ELR (cell line): ENCODE results near the gene GALR3.

Experiments used
- DNase-seq: peaks from one replicate; pipeline ENCODE4 v3.0.0-alpha.2; 2015; ENCODE audit warnings: low read depth

Gene GALR3

DNA sequence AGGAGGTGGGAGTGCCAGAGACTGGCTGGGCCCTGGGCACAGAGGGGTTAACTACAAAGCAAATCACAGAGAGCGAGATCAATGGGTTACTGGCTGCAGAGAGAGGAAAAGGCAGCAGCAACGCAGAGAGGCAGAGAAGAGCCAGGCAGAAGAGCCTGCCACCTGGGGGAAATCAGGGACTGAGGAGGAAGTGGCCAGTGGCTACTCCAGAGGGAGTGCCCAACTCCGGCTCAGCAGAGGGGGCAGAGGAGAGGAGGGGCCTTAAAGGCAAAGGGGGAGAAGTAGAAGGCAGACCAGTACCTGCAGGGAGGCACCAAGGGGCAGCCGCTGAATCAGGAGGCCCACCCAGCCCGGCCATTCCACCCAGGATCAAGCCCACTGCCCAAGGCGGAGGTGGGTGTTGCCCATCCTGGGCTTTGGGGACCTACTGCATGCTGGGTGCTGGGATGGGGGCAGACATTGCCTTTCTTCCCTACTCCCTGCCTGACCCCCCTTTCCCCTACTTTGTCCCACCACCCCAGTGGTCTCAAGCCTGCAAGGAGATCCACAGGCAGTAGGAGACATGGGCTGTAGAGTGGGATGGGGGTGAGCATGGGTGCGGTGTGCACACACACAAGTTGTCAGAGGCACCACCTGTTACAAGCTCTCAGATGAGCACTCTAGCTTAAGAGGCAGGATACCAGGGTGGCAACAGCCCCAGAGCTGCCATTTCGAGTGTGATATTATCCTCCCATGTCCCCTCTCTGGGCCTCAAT is 926 bp upstream of the GALR3 start:
- DNase-seq, result no peak

DNA sequence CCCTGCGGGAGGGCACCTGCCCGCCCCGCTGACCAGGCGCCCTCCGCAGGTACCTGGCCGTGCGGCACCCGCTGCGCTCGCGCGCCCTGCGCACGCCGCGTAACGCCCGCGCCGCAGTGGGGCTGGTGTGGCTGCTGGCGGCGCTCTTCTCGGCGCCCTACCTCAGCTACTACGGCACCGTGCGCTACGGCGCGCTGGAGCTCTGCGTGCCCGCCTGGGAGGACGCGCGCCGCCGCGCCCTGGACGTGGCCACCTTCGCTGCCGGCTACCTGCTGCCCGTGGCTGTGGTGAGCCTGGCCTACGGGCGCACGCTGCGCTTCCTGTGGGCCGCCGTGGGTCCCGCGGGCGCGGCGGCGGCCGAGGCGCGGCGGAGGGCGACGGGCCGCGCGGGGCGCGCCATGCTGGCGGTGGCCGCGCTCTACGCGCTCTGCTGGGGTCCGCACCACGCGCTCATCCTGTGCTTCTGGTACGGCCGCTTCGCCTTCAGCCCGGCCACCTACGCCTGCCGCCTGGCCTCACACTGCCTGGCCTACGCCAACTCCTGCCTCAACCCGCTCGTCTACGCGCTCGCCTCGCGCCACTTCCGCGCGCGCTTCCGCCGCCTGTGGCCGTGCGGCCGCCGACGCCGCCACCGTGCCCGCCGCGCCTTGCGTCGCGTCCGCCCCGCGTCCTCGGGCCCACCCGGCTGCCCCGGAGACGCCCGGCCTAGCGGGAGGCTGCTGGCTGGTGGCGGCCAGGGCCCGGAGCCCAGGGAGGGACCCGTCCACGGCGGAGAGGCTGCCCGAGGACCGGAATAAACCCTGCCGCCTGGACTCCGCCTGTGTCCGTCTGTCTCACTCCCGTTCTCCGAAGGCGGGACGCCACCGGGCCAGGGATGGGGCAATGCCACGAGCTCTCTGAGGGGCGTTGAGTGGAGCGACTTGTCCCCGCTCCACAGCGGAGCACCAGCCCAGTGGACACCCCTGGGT is 1.8 kb downstream of the GALR3 start:
- no peak for DNase-seq

DNA sequence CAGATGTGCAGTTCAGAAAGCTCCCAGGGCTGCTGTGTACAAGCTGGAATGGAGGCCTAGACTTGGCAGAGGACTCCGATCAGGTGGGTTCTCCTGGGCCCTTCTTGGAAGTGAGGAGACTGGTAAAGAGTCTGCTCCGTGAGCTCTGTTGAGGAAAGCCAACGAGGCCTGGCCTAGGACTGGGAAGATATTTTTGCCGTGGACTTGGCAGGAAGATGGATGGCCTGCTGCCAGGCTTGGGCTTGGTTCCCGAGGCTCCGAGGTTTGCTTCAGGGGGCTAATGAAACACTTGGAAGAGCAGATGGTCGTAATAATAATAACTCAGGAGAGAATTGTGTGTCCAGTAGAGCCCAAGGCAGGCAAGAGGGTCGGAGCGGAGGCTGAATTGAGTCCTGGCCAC is 3.9 kb downstream of the GALR3 start:
- DNase-seq, result no peak

DNA sequence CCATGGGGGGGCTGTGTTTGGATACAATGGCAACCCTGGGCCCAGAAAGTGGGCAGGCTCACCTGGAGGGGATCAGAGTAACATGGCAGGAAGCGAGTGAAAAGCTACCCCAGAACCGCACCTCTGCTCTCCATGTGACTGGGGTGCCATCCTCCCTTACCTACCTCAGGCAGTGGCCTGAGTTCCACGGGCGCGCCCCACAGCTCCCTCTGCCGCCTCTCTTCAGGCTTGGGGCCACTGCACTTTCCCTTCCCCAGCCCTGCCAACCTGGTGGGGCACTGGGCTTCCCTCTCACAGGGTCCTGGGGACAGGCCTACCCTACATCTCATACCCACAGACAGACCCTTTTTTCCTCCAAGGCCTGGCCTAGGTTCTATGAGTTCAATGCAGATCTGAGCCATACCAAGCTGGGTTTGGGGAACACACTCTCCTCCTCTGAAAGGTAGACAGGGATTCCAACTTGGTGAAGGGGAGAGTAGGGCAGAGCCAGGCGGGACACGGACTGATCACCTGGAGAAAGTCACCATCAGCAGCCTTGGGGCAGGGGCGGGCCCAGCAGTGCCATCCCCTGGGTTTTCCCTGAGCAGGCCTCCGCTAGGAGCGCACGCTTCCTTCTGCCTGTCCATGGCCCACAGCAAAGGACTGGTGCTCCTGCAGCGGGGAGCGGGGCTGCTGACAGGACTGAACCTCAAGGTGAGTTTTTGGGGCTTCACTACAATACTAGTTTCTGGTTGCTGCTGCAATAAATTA is 7.1 kb downstream of the GALR3 start:
- DNase-seq, result no peak

DNA sequence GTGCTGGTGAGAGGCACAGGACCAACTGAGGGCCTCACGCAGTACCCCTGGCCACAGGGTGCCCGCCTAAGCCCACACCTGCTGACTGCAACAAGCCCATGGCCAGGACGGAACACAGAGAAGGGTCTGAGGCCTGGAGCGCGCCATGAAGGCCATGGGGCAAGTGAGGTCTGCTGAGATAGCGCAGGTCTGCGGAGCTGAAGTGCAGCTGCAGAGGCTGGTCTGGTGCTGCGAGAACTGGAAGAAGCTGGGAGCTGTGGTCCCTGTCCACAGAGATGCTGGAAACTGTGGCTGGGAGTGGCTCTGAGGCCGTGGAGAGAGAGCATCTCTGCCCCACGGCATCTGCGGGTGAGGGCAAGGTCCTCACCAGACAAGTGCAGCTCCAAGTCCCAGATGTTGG is 8.3 kb downstream of the GALR3 start:
- no peak for DNase-seq

DNA sequence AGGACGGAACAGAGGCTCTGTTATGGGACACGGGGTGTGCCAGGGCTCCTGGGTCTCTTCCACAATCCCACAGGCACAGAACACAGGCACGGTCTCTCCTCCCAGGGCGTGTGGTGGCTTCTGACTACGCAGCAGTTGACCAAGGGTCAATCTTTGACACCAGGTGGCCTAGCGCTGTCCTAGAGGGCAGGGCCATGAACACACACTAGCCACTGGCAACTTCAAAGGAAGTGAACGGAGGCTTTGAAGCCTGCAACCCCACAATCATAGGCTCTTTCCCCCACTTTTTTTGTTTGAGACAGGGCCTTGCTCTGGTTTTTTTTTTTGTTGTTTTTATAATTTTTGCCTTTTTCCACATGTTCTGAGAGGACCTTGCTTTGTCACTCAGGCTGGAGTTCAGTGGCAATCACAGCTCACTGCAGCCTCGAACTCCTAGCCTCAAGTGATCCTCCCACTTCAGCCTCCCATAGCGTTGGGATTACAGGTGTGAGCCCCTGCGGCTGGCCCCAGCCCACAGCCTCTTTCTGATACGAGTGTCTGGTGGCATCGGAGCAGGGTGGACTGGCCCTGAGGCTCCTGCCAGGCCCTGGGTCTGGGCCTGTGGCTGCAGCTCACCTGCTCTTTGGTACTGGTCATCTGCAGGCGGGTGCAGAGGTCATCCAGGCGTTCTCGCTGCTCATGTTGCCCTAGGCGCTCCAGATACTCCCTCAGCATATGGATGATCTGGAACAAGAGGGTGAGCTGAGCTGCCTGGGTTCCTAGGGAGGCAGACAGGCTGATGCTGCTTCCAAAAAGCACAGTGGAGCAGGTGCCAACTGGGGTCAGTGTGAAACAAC is 9.1 kb downstream of the GALR3 start:
- no peak for DNase-seq

DNA sequence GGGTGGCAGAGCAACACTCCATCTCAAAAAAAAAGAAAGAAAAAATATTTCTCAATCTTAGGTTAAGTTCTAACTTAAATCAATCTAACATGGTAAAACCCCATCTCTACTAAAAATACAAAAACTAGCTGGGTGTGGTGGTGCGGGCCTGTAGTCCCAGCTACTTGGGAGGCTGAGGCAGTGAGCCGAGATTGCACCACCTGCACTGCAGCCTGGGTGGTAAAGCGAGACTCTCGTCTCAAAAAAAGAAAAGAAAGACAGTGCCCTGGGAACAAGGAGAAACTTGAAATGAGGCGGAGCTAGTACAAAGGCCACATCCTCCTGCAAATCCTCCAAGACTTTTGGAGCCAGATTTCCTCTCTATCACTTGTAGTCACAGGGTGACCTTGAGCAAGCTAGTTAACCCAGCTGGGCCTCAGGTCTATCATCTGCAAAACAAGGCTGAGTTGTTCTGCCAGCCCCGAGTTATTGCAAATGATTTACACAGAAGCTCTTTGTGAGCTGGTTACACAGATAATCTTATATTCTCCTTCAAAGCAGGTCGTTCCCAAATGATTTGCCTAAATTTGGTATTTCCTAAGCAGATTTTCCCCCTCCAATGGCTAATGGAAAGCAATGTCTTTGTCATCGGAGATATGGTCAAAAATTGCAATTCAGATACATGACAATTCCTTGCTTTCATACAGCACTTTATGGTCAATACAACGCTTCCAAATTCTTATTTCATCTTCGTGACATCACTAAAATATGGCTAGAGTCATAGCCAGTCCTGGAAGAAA is 19.0 kb downstream of the GALR3 start:
- DNase-seq, result no peak

DNA sequence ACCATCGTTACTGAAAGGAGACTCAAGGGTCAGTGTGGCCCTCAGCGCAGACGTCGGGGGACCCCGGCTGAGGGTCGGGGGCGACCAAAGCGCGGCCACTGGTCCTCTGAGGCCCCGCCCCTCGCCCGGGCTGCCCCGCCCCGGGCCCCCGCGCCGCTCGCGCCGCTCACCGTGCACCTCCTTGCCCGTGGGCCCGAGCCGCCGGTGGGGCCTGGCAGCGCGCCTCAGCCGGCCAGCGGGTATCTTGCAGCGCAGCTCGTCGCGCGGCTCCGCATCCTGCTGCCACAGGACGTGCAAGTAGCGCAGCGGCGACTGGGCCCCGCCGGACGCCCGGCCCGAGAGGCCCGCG is 20.5 kb downstream of the GALR3 start:
- DNase-seq, result no peak

DNA sequence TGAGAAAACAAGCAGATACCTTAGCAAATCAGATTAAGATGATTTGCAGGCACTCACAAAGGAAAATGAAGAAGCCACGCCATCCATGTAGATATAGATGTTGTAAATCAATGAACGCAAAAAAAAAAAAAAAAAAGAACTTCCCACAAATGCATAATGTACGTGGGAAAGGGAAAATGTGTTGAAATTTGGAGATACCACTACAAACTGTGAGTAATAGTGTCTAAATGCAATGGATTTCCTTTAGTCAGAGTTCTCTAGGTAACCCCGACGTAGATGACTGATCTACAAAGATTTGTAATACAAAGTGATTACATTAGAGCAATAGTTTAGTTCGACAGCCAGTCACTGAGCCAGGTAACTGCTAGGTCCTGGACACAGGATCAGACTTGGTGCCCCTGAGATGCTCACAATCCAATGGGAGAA is 21.7 kb downstream of the GALR3 start:
- DNase-seq, result peak; percentile 56

DNA sequence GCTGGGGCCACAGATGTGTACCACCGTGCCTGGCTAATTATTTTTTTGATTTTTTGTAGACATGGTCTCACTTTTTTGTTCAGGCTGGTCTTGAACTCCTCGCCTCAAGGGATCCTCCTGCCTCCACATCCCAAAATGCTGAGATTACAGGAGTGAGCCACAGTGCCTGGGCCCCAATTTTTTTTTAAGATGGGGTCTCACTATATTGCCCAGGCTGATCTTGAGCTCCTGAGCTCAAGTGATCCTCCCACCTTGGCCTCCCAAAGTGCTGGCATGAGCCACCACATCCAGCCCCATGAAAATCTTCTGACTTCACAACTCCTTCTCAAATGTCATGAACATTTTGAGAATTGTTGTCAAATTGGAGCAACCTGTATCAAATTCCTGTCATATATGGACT is 23.3 kb downstream of the GALR3 start:
- no peak for DNase-seq

DNA sequence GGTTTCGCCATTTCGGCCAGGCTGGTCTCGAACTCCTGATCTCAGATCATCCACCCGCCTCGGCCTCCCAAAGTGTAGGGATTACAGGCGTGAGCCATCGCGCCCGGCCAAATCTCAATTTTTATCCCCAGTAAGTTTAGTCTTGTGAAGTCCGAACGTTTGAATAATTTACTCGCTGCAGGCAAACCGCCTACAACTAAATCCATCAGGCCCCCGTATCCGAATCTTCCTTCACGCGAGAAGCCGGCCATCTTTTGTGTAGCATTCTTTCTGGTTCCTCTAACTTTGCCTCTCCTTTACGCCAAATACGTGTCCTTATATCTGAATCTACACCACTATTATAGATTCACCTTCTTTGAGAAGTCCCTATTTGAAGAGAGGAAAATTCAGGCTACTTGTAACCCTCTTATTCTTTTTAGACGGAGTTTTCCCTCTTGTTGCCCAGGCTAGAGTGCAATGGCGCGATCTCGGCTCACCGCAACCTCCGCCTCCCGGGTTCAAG is 25.5 kb downstream of the GALR3 start:
- peak; percentile 55 for DNase-seq

DNA sequence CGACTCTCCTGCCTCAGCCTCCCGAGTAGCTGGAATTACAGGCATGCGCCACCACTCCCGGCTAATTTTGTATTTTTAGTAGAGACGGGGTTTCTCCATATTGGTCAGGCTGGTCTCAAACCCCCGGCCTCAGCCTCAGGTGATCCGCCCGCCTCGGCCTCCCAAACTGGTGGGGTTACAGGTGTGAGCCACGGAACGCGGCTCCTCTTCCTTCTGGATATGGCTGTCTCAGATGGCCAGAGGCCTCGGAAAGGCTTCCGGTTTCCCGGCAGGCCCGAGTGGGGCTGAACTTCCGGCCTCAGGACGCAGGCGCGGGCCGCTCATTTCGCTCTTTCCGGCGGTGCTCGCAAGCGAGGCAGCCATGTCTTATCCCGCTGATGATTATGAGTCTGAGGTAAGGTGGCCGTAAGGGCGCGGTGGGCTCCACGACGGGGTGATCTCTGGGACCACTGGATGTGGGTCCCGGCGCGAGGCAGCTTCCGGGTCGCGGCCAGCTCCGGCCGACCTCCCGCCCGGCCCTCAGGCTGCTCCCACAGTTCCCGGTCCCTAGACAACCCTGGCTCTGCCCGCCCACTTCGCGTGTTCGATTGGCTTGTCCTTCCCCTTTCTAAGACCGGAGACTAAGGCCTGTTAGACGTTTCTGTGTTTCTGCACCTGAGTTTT is 26.0 kb downstream of the GALR3 start, which contains the start of gene EIF3L:
TSS of gene EIF3L (plus strand) at position 331 of the 663 bp plus-strand sequence. CDS start at position 362, 31 bp downstream.
- peak; percentile 94 for DNase-seq

DNA sequence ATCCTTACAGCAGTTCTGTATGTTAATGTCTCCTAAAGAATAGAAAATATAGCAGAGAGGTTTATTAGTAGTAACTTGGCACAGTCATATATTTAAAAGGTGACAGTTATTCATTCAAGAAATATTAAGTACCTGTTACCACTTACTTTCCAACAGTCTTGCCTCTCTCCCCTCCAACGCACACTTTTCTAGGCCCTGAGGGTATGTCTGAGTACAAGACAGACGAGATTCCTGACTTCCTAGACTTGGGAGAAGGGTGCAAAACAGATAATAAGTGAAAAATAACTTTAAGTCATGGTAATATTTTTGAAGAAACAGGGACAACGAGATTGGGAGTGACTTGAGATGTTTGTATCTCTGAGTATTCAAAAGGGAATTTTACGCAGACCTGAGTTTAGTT is 27.6 kb downstream of the GALR3 start:
- DNase-seq, result no peak

DNA sequence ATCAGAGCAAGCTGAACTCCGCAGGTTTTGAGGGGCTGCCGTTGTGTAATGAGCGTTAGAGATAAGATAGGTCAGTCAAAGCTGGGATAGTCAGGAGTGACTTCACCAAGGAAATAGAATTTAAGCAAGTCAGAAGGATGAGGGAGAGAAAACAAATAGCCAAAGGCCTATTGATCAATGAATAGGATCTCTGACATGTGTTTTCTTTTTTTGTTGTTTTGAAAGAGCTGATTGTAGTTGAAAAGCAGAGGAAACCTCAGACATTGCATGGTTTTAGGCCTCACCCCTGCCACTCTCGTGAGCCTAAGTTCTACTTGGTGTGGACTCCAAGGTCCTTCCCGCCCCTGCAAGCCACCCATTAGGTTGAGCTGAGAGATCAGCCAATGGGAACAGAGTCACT is 29.2 kb downstream of the GALR3 start:
- no peak for DNase-seq

DNA sequence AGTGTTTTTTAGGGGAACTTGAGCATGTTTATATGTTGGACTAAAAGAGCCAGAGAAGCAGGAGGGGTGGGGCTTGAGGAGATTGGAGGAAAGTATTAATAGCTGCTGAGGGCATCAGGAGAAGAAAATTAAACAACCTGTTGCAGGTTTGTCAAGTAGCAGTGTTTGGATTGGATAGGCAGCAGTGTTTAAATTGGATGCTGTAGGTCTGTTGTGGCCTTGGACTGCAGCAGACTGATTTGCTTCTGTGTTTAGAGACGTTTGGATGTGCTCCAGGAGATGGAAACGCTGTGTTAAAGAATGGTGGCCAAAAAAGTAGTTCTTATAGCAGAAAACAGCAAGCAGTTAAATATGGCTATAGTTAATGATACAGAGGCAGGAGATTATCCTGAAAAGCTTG is 31.8 kb downstream of the GALR3 start:
- DNase-seq, result no peak

DNA sequence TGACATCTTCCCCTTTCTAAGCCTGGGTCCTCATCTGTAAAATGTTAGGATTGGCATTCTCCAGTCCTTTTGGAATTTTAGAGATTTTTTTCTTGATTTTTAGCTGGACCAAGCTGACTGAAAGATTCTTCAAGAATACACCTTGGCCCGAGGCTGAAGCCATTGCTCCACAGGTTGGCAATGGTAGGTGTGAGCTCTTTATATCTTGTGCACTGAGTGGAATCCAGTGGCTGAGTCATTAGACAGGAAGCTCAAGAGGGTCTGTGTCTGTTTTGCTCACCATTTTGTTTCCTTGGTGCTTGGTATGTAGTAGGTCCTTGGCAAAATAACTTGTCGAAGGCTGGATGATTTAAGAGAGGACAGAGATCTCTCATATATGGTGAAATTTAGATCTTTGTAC is 32.3 kb downstream of the GALR3 start:
- no peak for DNase-seq

DNA sequence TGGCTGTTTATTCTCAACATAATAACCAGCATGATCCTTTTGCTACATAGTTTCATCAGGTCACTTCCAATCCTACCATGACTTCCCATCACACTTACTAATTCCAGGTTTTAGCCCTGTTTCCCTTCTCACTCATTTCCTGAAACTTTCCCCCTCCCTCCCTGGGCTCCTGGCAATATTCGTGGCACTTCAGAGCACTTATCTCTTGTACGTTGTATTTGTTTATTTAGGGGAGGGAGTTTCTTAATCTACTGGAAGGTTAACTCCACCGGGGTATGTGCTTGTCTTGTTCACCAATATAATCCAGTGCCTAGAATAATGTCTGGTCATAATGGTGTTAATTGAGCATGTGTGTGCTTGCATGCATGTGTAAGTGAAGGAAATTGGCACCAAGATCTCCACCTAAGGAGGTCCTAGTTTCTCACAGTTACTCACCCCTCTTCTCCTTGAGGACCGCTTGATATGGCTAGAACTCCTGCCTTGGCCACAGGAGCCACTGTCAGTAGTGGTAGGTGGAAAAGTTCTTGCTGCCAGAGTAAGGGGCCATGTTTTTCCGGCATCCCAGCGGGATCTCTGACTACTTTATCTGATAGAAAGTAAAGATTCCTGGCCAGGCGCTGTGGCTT is 37.7 kb downstream of the GALR3 start:
- DNase-seq, result no peak

DNA sequence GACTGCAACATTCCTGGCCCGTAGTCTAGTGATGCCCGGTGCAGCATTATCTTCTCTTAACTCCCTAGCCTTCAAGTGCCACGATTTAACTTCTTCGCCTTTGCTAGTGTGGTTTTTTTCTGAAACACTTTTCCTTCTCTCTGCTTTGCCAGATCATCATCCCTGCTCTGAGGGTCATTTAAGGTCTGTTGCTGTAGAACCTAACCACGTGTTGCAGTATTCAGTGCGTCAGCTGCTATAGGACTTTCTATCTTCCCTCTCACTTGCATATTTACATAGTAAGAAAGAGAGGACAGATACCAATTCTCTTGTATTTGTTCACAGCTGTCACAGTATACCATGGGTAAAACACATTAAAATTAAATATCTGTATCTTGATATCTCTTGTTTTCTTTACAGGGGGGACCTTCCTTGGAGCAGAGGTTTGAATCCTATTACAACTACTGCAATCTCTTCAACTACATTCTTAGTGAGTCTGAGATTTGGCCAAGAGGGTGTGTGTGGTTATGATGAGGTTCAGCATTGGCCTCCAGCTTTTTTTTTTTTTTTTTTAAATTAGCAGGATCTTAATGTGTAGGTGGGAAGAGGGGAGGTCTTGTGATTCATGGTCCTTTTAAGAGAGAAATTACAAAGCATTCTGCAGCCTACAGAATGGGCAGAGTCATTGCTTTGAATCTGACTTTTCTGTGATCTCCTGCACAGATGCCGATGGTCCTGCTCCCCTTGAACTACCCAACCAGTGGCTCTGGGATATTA is 39.6 kb downstream of the GALR3 start:
- no peak for DNase-seq

DNA sequence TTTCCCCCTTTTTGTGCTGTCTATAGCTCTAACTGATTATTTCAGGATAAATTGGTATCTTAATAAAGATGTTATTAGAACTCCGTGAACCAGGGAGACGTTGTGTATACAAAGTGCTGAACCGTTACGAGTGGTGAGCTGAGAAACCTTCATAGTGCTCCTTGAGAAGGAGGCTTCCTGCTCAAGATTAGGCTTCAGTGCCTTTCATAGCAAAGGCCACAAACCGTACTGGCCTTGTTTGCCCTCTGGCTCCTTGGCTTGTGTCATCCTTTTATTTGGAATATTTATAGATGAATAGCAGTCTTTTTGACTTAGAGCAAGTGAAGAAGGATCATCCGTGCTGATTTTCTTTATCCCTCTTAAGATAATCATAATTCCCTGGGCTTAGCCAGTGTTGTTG is 42.3 kb downstream of the GALR3 start:
- DNase-seq, result no peak
